HFFc6 (cell line): Measurements from ENCODE around the gene FJX1. TPM values are rescaled to one million over a fixed set of nuclear protein-coding genes. Genes with fewer than 3 reads are reported as not detected.

Experiments used
- DNase-seq: peaks from one replicate; pipeline ENCODE4 v3.0.0-alpha.2; 2018
- H3K27ac Mint-ChIP-seq: 2 replicates; pipeline ENCODE4 v1.8.0; 2020; ENCODE audit warnings: mild to moderate bottlenecking, mixed read lengths
- H3K27me3 Mint-ChIP-seq: 2 replicates; pipeline ENCODE4 v1.8.0; 2021; ENCODE audit warnings: mild to moderate bottlenecking, moderate library complexity, mixed read lengths; ENCODE audit not compliant: insufficient read depth
- H3K36me3 Mint-ChIP-seq: 2 replicates; pipeline ENCODE4 v1.8.0; 2021; ENCODE audit warnings: low read depth, mixed read lengths
- H3K4me1 Mint-ChIP-seq: 2 replicates; pipeline ENCODE4 v1.8.0; 2020; ENCODE audit warnings: low read depth, mixed read lengths
- H3K4me3 Mint-ChIP-seq: 2 replicates; pipeline ENCODE4 v1.8.0; 2020; ENCODE audit warnings: mild to moderate bottlenecking, moderate library complexity, mixed read lengths
- H3K9me3 Mint-ChIP-seq: 2 replicates; pipeline ENCODE4 v1.8.0; 2020; ENCODE audit warnings: mild to moderate bottlenecking, mixed read lengths
- total RNA-seq, 6 experiments: library from RNA; stranded (reverse); fragmentation: NEBNext Ultra II Directional; extraction: Animal tissue kit (Norgen Biotek cat#: 25700); gene quantifications; 2 replicates in 1 of 6; 3 replicates in 5 of 6; pipeline ENCODE4 v1.2.3, GENCODE V29; 2021
- TF ChIP-seq, protein P1 (sequence below): fragments of 200-600 bp; sonication (generic); IDR thresholded peaks from 2 replicates; pipeline ENCODE4 v1.5.0; 2021; ENCODE audit warnings: antibody characterized with exemption, mild to moderate bottlenecking

Gene FJX1
- total RNA-seq, 6 experiments from 2014 or later: 40.7 to 58.6 (median 46.8) TPM

DNA sequence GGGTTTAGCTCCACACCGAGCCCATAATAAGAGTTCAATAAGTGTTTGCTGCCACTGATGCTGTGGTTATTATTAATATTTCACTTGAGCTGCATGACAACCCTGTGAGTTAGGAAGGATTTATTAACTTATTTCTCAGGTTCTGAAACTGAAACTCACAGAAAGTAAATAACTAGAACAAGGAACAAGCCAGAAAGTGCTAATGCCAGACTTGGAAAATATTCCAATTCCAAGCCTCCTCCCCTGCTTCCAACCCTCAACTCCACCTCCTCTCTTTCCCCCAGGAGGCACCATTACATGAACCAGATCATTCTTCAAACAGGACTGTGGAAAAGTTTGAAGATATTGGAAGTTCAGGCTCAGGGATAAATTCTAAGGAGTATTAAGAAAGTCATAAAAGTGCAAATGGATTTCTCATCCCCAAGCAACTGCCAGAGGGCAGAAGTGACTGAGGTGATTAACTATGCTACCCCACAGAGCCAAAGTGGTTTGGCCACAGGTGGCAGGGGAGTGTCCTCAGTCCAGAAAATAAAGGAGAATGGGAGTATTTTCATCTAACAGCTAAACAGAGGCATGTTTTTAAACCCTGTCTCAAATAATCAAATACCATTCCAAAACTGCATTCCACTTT is 3.2 kb upstream of the FJX1 start:
- Mint-ChIP-seq H3K36me3 (no peaks in the 10 kb centered on the region), H3K4me1 (peaks cover 32% of the 10 kb centered on the region), H3K27me3 (no peaks in the 10 kb centered on the region), H3K27ac (peak overlapping the region; percentile 40; the same call in 1 of the 2 replicates), H3K9me3 (no peaks in the 10 kb centered on the region), H3K4me3 (no peak overlapping the region)
- DNase-seq: no peak
- TF ChIP-seq, protein P1, sequence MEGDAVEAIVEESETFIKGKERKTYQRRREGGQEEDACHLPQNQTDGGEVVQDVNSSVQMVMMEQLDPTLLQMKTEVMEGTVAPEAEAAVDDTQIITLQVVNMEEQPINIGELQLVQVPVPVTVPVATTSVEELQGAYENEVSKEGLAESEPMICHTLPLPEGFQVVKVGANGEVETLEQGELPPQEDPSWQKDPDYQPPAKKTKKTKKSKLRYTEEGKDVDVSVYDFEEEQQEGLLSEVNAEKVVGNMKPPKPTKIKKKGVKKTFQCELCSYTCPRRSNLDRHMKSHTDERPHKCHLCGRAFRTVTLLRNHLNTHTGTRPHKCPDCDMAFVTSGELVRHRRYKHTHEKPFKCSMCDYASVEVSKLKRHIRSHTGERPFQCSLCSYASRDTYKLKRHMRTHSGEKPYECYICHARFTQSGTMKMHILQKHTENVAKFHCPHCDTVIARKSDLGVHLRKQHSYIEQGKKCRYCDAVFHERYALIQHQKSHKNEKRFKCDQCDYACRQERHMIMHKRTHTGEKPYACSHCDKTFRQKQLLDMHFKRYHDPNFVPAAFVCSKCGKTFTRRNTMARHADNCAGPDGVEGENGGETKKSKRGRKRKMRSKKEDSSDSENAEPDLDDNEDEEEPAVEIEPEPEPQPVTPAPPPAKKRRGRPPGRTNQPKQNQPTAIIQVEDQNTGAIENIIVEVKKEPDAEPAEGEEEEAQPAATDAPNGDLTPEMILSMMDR: no peak

DNA sequence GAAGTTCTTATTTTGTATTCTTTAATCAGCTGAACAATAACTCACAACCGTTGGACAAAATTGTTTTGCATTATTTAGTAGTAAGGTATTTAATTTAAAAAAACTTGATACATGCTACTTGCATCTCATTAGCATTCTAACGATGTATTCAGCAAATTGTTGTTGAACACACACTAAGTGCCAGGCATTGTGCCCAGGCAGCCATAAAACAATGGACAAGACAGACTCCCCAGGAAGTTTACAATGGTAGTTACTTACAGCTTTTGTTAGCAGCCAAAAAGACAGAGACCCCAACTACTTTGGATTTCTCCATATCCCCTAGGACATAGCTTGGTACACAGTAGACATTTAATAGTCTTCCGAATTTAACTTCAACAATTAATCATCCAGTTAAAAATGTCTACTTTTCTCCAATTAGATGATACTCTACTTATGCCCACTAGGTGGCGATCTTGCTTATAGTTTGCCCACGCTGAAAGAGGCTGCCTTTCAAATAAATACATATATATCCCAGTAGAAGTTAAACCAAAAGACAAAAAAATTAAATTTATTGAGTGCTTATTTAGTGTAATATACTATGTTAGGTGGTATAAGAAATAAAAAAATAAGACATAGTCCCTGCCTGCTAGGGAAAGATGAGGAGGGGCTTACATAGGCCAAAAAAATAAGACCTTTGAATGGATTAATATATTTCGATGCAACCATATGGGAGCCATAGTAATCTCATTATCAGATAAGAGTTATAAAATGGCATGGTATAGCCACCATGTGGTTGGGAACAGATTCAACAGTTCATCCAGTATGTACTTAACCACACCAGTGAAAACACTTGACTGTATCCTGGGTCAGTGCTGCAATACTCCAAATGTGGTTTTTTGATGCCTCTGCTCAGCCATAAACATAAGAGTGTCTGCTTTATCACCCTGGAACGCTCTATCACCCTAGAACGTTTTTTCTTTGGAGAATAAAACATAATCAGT is 2.0 kb upstream of the FJX1 start:
- no peaks in the 10 kb centered on the region for H3K27me3 Mint-ChIP-seq
- TF ChIP-seq, protein P1: peak; percentile 97
- H3K4me3 Mint-ChIP-seq: peak overlapping the region; percentile 46
- peak overlapping the region; percentile 87 for H3K27ac Mint-ChIP-seq
- no peaks in the 10 kb centered on the region for H3K9me3 Mint-ChIP-seq
- H3K4me1 Mint-ChIP-seq: peaks cover 42% of the 10 kb centered on the region
- peak; percentile 37 for DNase-seq
- peaks cover 10% of the 10 kb centered on the region; the same call in 1 of the 2 replicates for H3K36me3 Mint-ChIP-seq

DNA sequence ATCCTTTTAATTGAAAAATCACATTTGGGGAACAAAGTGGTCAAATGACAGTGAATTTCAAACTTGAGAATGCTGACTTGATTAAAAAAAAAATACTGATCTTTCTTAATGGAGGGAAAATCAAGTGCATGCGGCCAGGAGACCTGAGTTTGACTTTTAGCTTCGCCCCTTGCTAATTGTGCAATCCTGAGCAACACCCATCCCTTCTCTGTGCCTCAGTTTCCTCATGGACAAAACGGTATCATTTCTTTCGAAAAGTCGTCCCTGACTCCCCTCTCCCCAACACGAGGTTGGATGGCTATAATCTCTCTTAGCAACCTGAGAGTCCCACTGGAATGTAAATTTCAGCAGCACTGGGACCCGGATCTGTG is 959 bp upstream of the FJX1 start:
- no peaks in the 10 kb centered on the region for H3K27me3 Mint-ChIP-seq
- DNase-seq: no peak
- peak overlapping the region; percentile 87 for H3K27ac Mint-ChIP-seq
- TF ChIP-seq, protein P1: no peak
- no peaks in the 10 kb centered on the region for H3K9me3 Mint-ChIP-seq
- H3K4me3 Mint-ChIP-seq: peak overlapping the region; percentile 83
- H3K4me1 Mint-ChIP-seq: peaks cover 53% of the 10 kb centered on the region
- H3K36me3 Mint-ChIP-seq: peaks cover 13% of the 10 kb centered on the region; the same call in 1 of the 2 replicates

DNA sequence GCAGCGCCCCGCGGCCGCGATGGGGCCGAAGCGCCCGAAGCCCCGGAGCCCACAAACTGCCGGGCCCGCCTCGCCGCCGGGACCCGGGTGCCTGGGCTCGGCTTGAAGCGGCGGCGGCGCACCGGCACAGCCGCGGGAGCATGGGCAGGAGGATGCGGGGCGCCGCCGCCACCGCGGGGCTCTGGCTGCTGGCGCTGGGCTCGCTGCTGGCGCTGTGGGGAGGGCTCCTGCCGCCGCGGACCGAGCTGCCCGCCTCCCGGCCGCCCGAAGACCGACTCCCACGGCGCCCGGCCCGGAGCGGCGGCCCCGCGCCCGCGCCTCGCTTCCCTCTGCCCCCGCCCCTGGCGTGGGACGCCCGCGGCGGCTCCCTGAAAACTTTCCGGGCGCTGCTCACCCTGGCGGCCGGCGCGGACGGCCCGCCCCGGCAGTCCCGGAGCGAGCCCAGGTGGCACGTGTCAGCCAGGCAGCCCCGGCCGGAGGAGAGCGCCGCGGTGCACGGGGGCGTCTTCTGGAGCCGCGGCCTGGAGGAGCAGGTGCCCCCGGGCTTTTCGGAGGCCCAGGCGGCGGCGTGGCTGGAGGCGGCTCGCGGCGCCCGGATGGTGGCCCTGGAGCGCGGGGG is 346 bp downstream of the FJX1 start:
- Mint-ChIP-seq H3K4me1 (peaks cover 66% of the 10 kb centered on the region), H3K27ac (peak overlapping the region; percentile 46; the same call in 1 of the 2 replicates), H3K4me3 (peak overlapping the region; percentile 92), H3K27me3 (no peaks in the 10 kb centered on the region), H3K9me3 (no peaks in the 10 kb centered on the region), H3K36me3 (peaks cover 13% of the 10 kb centered on the region; the same call in 1 of the 2 replicates)
- TF ChIP-seq, protein P1: peak; percentile 17; the same call in 1 of the 2 replicates
- peak; percentile 31 for DNase-seq

DNA sequence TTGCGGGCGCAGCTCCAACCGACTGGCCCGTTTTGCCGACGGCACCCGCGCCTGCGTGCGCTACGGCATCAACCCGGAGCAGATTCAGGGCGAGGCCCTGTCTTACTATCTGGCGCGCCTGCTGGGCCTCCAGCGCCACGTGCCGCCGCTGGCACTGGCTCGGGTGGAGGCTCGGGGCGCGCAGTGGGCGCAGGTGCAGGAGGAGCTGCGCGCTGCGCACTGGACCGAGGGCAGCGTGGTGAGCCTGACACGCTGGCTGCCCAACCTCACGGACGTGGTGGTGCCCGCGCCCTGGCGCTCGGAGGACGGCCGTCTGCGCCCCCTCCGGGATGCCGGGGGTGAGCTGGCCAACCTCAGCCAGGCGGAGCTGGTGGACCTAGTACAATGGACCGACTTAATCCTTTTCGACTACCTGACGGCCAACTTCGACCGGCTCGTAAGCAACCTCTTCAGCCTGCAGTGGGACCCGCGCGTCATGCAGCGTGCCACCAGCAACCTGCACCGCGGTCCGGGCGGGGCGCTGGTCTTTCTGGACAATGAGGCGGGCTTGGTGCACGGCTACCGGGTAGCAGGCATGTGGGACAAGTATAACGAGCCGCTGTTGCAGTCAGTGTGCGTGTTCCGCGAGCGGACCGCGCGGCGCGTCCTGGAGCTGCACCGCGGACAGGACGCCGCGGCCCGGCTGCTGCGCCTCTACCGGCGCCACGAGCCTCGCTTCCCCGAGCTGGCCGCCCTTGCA is 1.0 kb downstream of the FJX1 start:
- Mint-ChIP-seq H3K27ac (peak overlapping the region; percentile 78), H3K9me3 (no peaks in the 10 kb centered on the region), H3K27me3 (no peaks in the 10 kb centered on the region), H3K4me1 (peaks cover 73% of the 10 kb centered on the region), H3K36me3 (peaks cover 13% of the 10 kb centered on the region; the same call in 1 of the 2 replicates), H3K4me3 (peak overlapping the region; percentile 92)
- TF ChIP-seq, protein P1: peak; percentile 42; the same call in 1 of the 2 replicates
- peak; percentile 35 for DNase-seq
